ENCODE data around the gene ITPR2. TPM values are rescaled to one million over a fixed set of nuclear protein-coding genes. Genes with fewer than 3 reads are reported as not detected.
"Not testable (repeated sequence)": the region's sequence is repeated elsewhere in the genome, so short reads cannot be mapped to it uniquely, and the experiment has no call there.

ITPR2 gene
- total RNA-seq, 2 donors from 2014 or later, result 14.8 to 74.4 TPM

- not testable (repeated sequence) for H3K9ac ChIP-seq (ENCODE audit: extremely low read depth, low read length, poor library complexity, severe bottlenecking); H3K27me3 Mint-ChIP-seq (ENCODE audit: insufficient read depth); H3K27ac Mint-ChIP-seq; H3K36me3 ChIP-seq (ENCODE audit: control insufficient read depth, insufficient read depth, low read length); H3K9me3 ChIP-seq (ENCODE audit: control insufficient read depth, low read length); H3K27me3 ChIP-seq (ENCODE audit: control insufficient read depth, insufficient read depth, low read length, poor library complexity, severe bottlenecking); H3K4me1 ChIP-seq (ENCODE audit: control insufficient read depth, insufficient read depth, low read length); H3K36me3 Mint-ChIP-seq (ENCODE audit: low read depth); H3K27ac ChIP-seq (ENCODE audit: low read depth, low read length); DNase-seq
- peak; percentile 43 for TF ChIP-seq CTCF (conservative IDR thresholded peaks at IDR 0.05)
- H3K4me3 ChIP-seq (ENCODE audit: low read length), result peak overlapping the region; percentile 86
- peaks cover 16% of the 10 kb centered on the region for H3K4me1 Mint-ChIP-seq
- peak overlapping the region; percentile 90 for H3K4me3 Mint-ChIP-seq
- H3K9me3 Mint-ChIP-seq, result peaks cover 18% of the 10 kb centered on the region
- 89 to 96% methylated on average over 6 to 7 of the region's 7 CpGs for WGBS, 2 experiments (ENCODE audit: insufficient coverage in 1 of 2, insufficient read length in 1 of 2)
Observed at GRCh38 chr12:26834503-26835060, 1.6 kb upstream of the ITPR2 start.

GRCh38 chr12:26833743-26834490, 923 bp upstream of the ITPR2 start:
- Histone ChIP-seq H3K36me3 (ENCODE audit: control insufficient read depth, insufficient read depth, low read length) (no peaks in the 10 kb centered on the region), H3K9ac (ENCODE audit: extremely low read depth, low read length, poor library complexity, severe bottlenecking) (peak overlapping the region; percentile 45), H3K4me3 (ENCODE audit: low read length) (peak overlapping the region; percentile 86), H3K27me3 (ENCODE audit: control insufficient read depth, insufficient read depth, low read length, poor library complexity, severe bottlenecking) (no peaks in the 10 kb centered on the region), H3K9me3 (ENCODE audit: control insufficient read depth, low read length) (no peaks in the 10 kb centered on the region), H3K4me1 (ENCODE audit: control insufficient read depth, insufficient read depth, low read length) (peaks cover 4% of the 10 kb centered on the region), H3K27ac (ENCODE audit: low read depth, low read length) (no peak overlapping the region)
- peak overlapping the region; percentile 90 for H3K4me3 Mint-ChIP-seq
- peaks cover 7% of the 10 kb centered on the region for H3K27me3 Mint-ChIP-seq (ENCODE audit: insufficient read depth)
- TF ChIP-seq CTCF (conservative IDR thresholded peaks at IDR 0.05), result no peak
- H3K27ac Mint-ChIP-seq, result peak overlapping the region; percentile 93
- 16 to 18% methylated on average over 16 to 27 of the region's 27 CpGs for WGBS, 2 experiments (ENCODE audit: insufficient coverage in 1 of 2, insufficient read length in 1 of 2)
- peaks cover 16% of the 10 kb centered on the region for H3K4me1 Mint-ChIP-seq
- peak; percentile 93 for DNase-seq
- H3K36me3 Mint-ChIP-seq (ENCODE audit: low read depth), result peaks cover 6% of the 10 kb centered on the region
- peaks cover 14% of the 10 kb centered on the region for H3K9me3 Mint-ChIP-seq

- Histone ChIP-seq H3K4me3 (ENCODE audit: low read length) (peak overlapping the region; percentile 84), H3K27me3 (ENCODE audit: control insufficient read depth, insufficient read depth, low read length, poor library complexity, severe bottlenecking) (no peaks in the 10 kb centered on the region), H3K36me3 (ENCODE audit: control insufficient read depth, insufficient read depth, low read length) (no peaks in the 10 kb centered on the region), H3K9ac (ENCODE audit: extremely low read depth, low read length, poor library complexity, severe bottlenecking) (peak overlapping the region; percentile 35), H3K4me1 (ENCODE audit: control insufficient read depth, insufficient read depth, low read length) (peaks cover 4% of the 10 kb centered on the region), H3K27ac (ENCODE audit: low read depth, low read length) (no peak overlapping the region), H3K9me3 (ENCODE audit: control insufficient read depth, low read length) (no peaks in the 10 kb centered on the region)
- peak overlapping the region; percentile 96 for H3K27ac Mint-ChIP-seq
- H3K36me3 Mint-ChIP-seq (ENCODE audit: low read depth), result no peaks in the 10 kb centered on the region
- H3K4me1 Mint-ChIP-seq, result peaks cover 16% of the 10 kb centered on the region
- H3K9me3 Mint-ChIP-seq, result no peaks in the 10 kb centered on the region
- H3K4me3 Mint-ChIP-seq, result peak overlapping the region; percentile 90
- 1 to 2% methylated on average over 22 to 55 of the region's 55 CpGs for WGBS, 2 experiments (ENCODE audit: insufficient coverage in 1 of 2, insufficient read length in 1 of 2)
- peak; percentile 87 for DNase-seq
- TF ChIP-seq CTCF (conservative IDR thresholded peaks at IDR 0.05), result no peak
- peaks cover 7% of the 10 kb centered on the region for H3K27me3 Mint-ChIP-seq (ENCODE audit: insufficient read depth)
Observed at GRCh38 chr12:26831951-26832821, 808 bp downstream of the ITPR2 start.

Data from endodermal cell (in vitro differentiated cells).